Large intestine (tissue), 3 donors: Measurements from ENCODE around the gene FIS1. TPM values are rescaled to one million over a fixed set of nuclear protein-coding genes. Genes with fewer than 3 reads are reported as not detected.
A peak's percentile ranks its signal among the peaks of the same experiment; 100 is the strongest.

ENCODE experiments used
- DNase-seq, 2 donors: peaks; one replicate each; pipeline versions ENCODE4 v3.0.0 to v3.0.0-alpha.2; 2013
- H3K27ac ChIP-seq: one replicate; pipeline ENCODE4 v1.5.1; 2013; ENCODE audit warnings: low read length
- H3K27me3 ChIP-seq: 2 replicates; pipeline ENCODE4 v1.6.1; 2013; ENCODE audit warnings: low read length; ENCODE audit not compliant: control insufficient read depth, insufficient read depth
- H3K36me3 ChIP-seq: 2 replicates; pipeline ENCODE4 v1.6.1; 2013; ENCODE audit warnings: low read length; ENCODE audit not compliant: control insufficient read depth, insufficient read depth
- H3K4me1 ChIP-seq: one replicate; pipeline ENCODE4 v1.6.1; 2013; ENCODE audit warnings: low read length; ENCODE audit not compliant: control insufficient read depth, insufficient read depth
- H3K4me3 ChIP-seq: one replicate; pipeline ENCODE4 v1.5.1; 2013; ENCODE audit warnings: low read length
- H3K9me3 ChIP-seq: one replicate; pipeline ENCODE4 v1.6.1; 2013; ENCODE audit warnings: mild to moderate bottlenecking, low read depth, low read length, moderate library complexity; ENCODE audit not compliant: control insufficient read depth
- WGBS: methylation state at CpG from one replicate; pipeline ENCODE4 v1.1.5; 2013; ENCODE audit warnings: low lambda C conversion rate; ENCODE audit not compliant: insufficient coverage; 5-methylcytosine and 5-hydroxymethylcytosine counted together
- polyA plus RNA-seq: library from polyadenylated mRNA; unstranded; fragments of 120-200 nt; gene quantifications from one replicate; pipeline ENCODE4 v1.2.1, GENCODE V29; 2013

Gene FIS1
- polyA plus RNA-seq, 1 donor, result 142 TPM

- WGBS, result 0% methylated on average over 1 of the region's 57 CpGs
- peak within 1 kb of the TSS; percentile 95 for H3K27ac ChIP-seq
- peaks cover 3% of the 10 kb centered on the region for H3K9me3 ChIP-seq
- peak; percentile 97 to 98 for DNase-seq
- peaks cover 29% of the 10 kb centered on the region for H3K4me1 ChIP-seq
- peak within 1 kb of the TSS; percentile 71 for H3K4me3 ChIP-seq
- H3K36me3 ChIP-seq, result peaks cover 26% of the 10 kb centered on the region
- no peaks in the 10 kb centered on the region for H3K27me3 ChIP-seq
Observed at GRCh38 chr7:101217388-101218235, 27.3 kb downstream of the FIS1 start, which contains the start of the genes PLOD3 and ZNHIT1. PLOD3 (minus strand) TSS chr7:101217581; CDS start chr7:101217274, 307 bp downstream. ZNHIT1 (plus strand) TSS chr7:101218165; CDS start chr7:101218196, 31 bp downstream.

GRCh38 chr7:101216860-101217387 lies 28.0 kb downstream of the FIS1 start:
- H3K27ac ChIP-seq, result peak overlapping the region; percentile 95
- H3K4me1 ChIP-seq, result peaks cover 29% of the 10 kb centered on the region
- H3K36me3 ChIP-seq, result peaks cover 28% of the 10 kb centered on the region
- WGBS, result no CpG with 5 or more reads among the region's 34 CpGs
- H3K27me3 ChIP-seq, result no peaks in the 10 kb centered on the region
- H3K9me3 ChIP-seq, result no peaks in the 10 kb centered on the region
- DNase-seq, result peak in 1 of 2 donors; percentile 54
- peak overlapping the region; percentile 71 for H3K4me3 ChIP-seq

GRCh38 chr7:101216001-101216859 lies 28.7 kb downstream of the FIS1 start:
- H3K36me3 ChIP-seq, result peaks cover 30% of the 10 kb centered on the region
- no peaks in the 10 kb centered on the region for H3K27me3 ChIP-seq
- H3K27ac ChIP-seq, result peak overlapping the region; percentile 95
- peak overlapping the region; percentile 71 for H3K4me3 ChIP-seq
- WGBS, result no CpG with 5 or more reads among the region's 31 CpGs
- no peak for DNase-seq
- H3K9me3 ChIP-seq, result no peaks in the 10 kb centered on the region
- H3K4me1 ChIP-seq, result peaks cover 29% of the 10 kb centered on the region

- no peaks in the 10 kb centered on the region for H3K9me3 ChIP-seq
- H3K4me1 ChIP-seq, result peaks cover 9% of the 10 kb centered on the region
- no peak overlapping the region for H3K4me3 ChIP-seq
- no peaks in the 10 kb centered on the region for H3K27me3 ChIP-seq
- H3K27ac ChIP-seq, result no peak overlapping the region
- peaks cover 61% of the 10 kb centered on the region for H3K36me3 ChIP-seq
- no peak for DNase-seq
- WGBS, result no CpG with 5 or more reads among the region's 8 CpGs
Observed at GRCh38 chr7:101212014-101212413, 32.9 kb downstream of the FIS1 start.

GRCh38 chr7:101211501-101211900 lies 33.4 kb downstream of the FIS1 start:
- WGBS, result no CpG with 5 or more reads among the region's 24 CpGs
- no peaks in the 10 kb centered on the region for H3K27me3 ChIP-seq
- DNase-seq, result no peak
- H3K9me3 ChIP-seq, result no peaks in the 10 kb centered on the region
- no peak overlapping the region for H3K27ac ChIP-seq
- peaks cover 64% of the 10 kb centered on the region for H3K36me3 ChIP-seq
- no peak overlapping the region for H3K4me3 ChIP-seq
- H3K4me1 ChIP-seq, result peaks cover 5% of the 10 kb centered on the region

GRCh38 chr7:101210143-101210542 lies 34.7 kb downstream of the FIS1 start:
- Histone ChIP-seq H3K9me3 (no peaks in the 10 kb centered on the region), H3K4me3 (no peak overlapping the region), H3K27ac (no peak overlapping the region), H3K4me1 (no peaks in the 10 kb centered on the region), H3K27me3 (no peaks in the 10 kb centered on the region), H3K36me3 (peaks cover 65% of the 10 kb centered on the region)
- DNase-seq, result no peak
- no CpG with 5 or more reads among the region's 19 CpGs for WGBS

- H3K27me3 ChIP-seq, result no peaks in the 10 kb centered on the region
- H3K4me1 ChIP-seq, result no peaks in the 10 kb centered on the region
- WGBS, result no CpG with 5 or more reads among the region's 14 CpGs
- no peaks in the 10 kb centered on the region for H3K9me3 ChIP-seq
- H3K4me3 ChIP-seq, result no peak overlapping the region
- DNase-seq, result no peak
- H3K36me3 ChIP-seq, result peaks cover 62% of the 10 kb centered on the region
- H3K27ac ChIP-seq, result no peak overlapping the region
Observed at GRCh38 chr7:101208794-101209193, 36.1 kb downstream of the FIS1 start.

- no CpG with 5 or more reads among the region's 17 CpGs for WGBS
- Histone ChIP-seq H3K4me3 (no peak overlapping the region), H3K36me3 (peaks cover 53% of the 10 kb centered on the region), H3K27me3 (peaks cover 5% of the 10 kb centered on the region), H3K4me1 (peaks cover 2% of the 10 kb centered on the region), H3K9me3 (no peaks in the 10 kb centered on the region), H3K27ac (no peak overlapping the region)
- DNase-seq, result no peak
Observed at GRCh38 chr7:101207459-101207858, 37.4 kb downstream of the FIS1 start.

GRCh38 chr7:101206665-101207042 lies 38.2 kb downstream of the FIS1 start:
- no peak for DNase-seq
- WGBS, result no CpG with 5 or more reads among the region's 19 CpGs
- Histone ChIP-seq H3K4me1 (peaks cover 6% of the 10 kb centered on the region), H3K4me3 (no peak overlapping the region), H3K27ac (no peak overlapping the region), H3K27me3 (peaks cover 13% of the 10 kb centered on the region), H3K36me3 (peaks cover 45% of the 10 kb centered on the region), H3K9me3 (no peaks in the 10 kb centered on the region)
